ENCODE results near the gene CELSR1.

CELSR1 gene

DNA sequence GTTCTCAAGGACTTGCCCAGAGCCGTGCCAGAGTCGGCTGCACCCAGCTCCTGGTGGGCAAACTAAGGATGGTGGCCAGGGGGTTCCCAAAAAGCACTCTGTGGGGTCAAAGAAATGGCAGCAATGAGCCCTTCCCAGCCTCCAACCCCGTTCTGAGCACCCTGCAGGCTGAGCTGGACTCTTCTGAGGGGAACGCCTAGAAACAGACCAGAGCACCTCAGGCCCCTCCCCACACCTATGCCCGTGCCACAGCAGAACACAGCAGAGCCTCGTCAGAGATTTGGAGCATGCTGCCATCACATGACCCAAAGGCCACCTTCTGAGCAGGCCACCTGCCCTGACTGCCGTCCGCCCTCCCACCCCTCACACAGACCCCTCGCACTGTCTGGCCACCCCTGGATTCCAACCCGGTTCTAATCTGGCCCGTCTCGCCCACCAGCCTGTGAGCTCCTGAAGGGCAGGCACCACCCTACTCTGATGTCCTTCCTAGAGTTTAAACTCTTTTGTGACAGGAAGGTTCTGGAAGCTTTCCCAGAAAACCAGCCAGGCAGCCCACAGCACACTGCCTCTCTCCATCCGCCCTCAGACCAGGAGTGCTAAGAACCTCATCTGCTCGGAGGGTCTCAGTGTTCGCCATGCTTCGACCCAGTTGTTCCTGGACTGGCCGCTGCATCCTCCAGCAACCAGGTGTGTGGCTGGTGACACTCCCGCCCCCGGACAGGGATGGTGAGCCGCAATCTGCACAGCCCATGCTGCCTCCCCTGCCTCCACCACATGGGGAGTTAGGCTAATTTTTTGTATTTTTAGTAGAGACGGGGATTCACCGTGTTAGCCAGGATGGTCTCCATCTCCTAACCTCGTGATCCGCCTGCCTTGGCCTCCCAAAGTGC lies 97.6 kb downstream of the CELSR1 start:
- no peak for DNase-seq

DNA sequence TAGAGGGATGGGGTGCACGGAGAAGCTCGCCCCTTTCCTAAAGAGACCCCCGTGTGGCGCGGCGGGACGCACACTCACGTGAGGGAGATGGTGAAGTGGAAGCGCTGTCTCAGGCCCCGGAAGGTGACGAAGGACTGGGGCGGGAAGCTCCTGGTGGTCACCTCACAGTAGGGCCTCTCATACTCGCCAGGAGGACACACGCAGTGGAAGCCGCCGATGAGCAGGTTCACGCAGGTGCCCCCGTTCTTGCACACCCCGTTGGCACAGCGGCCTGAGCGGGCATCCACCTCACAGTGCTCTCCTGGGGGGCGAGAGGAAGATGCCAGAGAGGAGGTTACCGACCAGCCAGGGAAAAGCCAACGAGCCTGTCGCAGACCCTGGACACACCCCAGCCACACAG lies 98.3 kb downstream of the CELSR1 start:
- DNase-seq, result no peak

DNA sequence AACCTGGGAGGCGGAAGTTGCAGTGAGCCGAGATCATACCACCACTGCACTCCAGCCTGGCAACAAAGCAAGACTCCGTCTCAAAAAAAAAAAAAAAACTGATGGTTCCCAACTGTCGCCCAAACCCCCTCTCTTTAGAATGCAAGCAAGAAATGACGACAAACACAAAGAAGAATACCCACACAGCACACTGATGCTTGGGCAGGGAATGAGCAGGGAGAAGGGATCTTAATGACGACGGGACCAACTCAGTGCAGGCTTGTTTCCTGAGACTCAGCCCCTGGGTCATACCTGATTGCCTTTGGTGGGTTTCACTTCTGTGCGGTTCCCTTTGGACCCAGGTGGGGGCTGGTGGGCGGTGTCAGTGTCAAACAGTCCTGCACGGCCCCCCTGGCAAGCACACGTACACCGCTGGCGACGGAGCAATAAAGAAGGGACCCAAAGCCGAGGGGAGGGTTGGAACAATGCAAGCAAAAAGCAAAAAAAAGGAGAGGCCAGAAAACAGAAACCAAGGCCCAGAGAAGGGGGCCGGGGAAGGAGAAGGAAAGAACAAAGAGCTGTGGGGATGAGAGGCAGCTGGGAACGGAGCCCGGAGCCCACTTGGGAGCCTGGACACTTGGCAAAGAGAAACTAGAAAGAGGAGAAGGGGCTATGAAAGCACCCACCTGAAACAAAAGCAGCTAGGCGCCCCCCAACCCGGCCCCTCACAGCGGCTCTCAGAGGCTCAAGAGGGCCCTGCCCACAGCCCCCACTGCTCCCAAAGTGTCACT lies 99.6 kb downstream of the CELSR1 start:
- no peak for DNase-seq

DNA sequence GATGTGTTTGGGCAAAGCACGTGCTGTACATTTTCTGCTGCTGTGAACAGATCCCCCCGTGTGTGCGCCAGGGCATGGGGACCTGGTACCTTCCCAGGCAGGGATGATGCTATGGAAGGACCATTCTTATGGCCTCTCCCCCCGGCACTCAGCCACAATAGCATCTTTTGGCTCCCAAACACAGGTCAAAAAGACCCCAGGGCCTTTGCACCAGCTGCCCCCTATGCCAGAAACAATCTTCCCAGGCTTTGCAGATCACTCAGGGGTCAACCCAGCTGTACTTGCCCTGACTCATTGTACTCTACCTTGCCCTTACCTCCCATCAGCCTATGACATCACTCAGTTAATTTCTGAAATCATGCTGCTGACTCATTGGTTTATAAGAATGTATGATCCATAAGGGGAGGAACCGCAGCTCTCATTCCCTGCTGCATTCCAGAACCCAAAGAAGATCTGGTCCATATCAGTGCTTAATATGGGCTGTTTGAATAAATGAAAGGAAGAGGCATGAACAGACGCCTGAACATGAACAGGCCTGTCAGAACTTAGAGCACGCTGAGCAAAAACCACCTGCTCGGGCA lies 100.7 kb downstream of the CELSR1 start:
- no peak for DNase-seq

DNA sequence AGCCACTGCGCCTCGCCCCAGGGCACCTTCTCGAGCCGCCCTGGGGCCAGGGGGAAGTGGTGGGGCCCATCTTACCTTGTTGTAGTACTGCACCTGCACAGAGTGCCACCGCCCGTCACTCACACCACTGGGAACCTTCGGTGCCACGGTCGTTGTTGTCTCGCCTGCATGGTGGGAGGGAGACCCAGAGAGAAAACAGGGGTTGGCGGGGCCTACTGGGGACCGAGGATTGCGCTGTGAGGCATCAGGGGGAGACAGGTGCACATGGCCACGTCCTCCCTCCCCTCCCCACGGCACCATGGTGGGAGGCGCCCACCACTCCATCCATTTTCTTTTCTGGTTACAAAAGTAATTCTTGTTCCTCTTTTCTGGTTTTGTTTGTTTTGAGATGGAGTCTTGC lies 104.1 kb downstream of the CELSR1 start:
- no peak for DNase-seq

DNA sequence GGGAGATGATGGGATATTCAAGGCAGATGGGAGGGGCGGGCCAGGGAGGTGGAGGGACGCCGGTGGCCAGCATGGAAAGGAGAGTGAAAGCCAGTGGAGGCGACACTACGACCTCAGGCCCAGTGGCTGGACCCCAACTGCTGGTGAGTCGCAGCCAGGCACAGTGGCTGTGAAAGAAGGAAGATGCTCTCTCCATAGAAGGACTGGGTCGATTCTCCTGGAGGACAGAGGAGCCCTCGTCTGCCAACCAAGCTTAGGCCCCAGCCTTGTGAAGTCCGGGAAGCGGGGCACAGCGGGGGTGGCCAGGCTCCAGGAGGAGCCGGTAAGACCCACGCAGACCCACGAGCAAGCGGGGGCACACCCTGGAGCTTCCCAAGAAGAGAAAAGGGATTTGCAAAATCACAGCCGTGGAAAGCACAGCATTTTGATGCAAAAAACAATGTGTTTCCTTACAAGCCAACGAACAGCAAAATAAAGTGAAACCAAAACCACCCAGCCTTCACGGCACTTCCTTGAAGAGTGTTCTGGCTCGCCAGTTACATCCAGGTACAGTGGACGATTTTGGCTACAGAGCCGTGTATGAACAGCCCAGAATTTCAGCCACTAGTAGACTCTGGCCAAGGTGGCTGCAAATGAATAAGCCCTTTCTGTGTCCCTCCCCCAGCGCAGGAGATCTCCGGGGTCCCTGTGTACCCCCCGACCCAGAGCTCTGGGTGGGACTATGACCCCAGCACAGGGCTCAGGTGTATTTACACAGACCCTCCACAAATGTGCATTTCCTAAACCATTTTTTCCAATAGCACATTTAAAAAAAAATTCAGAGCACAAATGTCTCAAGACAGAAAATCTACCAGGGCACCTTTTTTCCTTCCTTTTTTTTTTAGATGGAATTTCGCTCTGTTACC lies 105.0 kb downstream of the CELSR1 start:
- no peak for DNase-seq

DNA sequence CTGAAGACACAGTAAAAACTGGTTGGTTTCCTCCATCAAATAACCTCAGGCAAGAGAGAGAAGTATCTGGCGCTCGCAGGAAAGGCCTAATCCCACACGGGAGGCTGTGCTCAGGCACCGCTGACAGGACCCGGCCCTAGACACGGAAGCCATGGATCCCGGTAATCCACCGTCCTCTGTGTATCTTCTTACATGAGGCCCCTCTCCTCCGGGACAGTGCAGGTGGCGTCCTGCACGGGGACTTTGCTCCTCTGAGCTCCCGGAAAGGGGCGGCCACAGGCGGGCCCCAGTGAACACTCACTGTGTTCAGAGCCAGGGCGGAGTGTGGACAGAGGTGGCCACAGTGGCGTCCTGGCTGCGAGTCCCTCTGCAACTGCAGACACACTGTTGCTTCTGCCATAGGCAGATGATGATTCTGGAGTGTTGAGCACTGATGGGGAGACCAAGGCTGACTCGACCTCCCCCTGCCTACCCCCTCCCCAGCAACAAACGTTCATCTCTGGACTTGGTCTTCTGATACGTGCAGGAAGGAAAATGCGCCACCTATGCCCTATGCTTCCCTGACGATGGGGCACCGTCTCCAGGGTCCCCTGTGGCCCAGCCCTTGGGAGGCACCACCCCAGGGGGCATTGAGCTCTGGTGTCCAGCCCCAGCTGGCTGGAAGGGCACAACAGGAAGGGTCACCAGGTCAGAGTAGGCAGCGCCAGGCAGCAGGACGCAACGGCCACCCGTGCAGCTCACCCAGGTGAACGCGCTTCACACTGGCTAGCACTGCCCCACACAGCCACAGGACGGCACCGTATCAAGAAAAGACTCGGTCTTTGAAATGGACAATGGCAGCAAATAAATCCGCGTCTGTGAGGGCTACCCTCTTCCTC lies 106.2 kb downstream of the CELSR1 start:
- DNase-seq, result no peak

DNA sequence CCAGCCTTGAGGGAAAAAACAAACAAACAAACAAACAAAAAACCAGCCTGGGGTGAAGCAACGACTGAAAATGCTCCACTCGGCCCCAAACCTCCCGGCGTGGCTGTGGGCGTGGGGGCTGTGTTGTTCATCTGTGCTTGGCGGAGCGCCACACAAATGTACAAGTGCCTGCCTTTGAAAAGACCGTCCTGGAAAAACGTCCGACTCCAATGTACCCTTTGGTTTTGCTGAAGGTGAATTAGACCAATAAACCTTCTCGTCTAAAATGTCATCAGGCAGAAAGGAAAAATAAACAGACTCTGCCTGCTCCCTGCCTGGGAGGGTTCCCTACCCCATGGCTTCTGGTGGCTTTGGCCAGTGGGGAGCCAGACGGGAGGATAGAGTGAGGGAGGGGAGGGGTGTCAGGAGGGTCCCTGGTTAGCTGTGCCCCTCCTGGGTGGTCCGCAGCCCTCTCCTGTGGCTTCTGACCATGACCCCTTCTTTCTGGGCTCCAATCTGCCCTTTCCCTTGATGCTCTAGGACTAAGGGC lies 108.0 kb downstream of the CELSR1 start:
- no peak for DNase-seq

DNA sequence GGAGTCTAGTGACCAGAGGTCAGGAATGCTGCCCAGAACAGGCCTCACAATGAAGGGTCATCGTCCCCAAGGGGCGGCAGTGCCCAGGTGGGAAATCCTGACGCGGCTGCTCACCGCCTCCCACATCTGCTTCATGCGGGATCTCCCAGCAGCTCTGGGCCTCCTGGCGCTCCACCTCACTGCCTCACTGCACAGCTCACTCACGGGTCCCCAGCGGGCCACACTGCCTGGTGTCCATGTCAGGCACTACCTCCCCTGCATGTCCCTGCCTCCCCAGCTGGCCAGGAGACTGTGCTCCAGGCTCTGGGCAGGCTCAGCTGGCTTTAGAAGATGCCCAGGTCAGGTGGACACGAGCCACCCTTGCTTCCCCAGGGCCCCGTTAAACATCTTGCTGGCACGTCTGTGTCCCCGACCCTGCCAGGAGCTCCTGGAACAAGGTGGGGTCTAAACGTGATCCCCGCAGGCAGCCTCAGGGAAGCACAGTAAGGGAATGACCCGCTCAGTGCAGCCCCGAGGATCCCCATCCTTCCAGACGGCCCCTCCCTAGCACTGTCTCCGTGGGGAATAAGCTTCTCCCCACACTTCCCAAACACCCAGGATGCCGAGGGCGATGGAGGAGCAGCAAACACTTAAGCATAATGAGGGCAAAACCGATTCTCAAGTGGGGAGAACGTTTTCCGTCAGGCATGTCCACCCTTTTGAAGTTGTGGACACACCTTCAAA lies 108.7 kb downstream of the CELSR1 start:
- no peak for DNase-seq

DNA sequence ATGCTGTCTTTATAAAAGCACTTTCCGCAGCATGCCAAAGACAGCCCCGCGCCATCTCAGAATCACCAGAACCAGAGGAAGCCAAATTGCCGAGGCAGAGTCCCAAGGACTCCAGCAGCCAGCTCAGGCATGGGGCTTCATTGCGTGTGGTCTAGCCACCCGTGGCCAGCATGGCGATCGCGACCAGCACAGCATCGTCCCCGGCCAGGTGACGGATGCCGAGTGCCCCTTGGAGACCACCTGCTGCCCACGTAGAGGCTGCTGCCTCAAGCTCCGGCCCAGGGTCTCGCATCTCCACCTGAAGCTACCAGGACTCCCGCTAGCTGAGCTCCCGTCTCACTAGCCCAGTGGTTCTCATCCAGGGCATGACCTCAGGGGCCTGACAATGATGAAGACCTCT lies 109.2 kb downstream of the CELSR1 start:
- DNase-seq, result no peak

DNA sequence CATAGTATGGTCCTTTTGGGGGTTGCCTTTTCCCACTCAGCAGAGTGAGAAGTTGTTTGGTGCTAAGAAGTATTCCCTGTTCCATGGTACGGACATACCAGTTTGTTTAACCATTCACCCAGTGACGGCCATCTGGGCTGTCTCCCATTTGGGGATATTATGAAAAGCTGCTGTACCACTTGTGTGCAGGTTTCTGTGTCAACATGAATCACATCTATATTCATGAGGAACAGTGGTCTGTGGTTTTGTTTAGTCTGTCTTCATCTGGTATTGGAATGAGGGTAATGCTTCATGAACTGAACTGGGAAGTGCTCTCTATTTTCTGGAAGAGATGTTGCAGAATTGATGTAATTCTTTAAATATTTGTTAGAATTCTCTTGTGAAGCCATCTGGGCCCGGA lies 112.4 kb downstream of the CELSR1 start:
- no peak for DNase-seq

DNA sequence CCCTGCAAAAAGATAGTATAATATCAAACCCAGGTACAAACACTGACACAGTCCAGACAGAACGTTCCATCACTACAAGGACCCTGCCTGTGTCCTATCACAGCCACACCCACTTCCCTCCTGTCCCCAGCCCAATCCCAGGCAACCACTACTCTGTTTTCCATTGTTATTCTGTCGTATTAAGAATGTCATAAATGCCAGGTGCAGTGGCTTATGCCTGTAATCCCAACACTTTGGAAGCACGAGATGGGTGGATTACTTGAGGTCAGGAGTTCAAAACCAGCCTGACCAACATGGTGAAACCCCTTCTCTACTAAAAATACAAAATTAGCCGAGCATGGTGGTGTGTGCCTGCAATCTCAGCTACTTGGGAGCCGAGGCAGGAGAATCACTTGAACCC lies 112.9 kb downstream of the CELSR1 start:
- DNase-seq, result no peak

DNA sequence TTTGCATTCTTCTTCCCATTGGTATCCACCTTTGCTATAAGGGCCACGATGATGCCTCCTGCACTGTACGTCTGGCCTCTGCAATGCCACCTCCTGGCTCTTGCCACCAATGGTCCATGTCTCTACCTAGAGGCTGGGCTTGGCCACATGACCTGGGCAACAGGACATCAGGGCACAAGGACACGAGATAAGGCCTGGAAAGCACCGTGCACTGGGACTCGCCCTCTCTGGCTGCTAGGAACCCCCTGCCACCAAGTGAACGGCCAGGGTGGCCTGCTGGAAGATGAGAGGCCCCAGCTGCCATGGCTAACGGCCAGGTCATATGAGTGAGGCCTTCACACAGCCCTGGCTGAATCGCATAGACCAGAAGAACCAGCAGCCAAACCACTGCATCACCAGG lies 114.5 kb downstream of the CELSR1 start:
- DNase-seq, result no peak

DNA sequence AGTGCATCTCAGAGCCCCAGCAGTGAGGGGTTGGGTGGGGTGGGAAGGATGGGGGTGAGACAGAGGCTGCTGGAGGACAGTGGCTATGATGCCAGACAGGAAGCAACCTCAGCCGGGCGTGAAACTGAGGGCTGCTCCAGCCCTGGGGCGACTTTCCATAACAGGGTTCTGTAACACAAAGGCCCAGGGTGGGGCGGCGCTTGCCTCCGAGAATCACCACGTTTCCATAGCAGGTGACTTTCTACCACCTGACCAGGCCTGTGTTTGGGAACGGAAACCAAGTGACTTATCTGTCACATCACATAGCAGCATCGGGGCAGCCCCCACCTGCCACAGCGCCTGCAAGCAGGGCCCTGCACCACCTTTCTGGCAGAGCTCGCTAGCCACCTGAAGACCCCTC lies 116.2 kb downstream of the CELSR1 start:
- DNase-seq, result no peak

DNA sequence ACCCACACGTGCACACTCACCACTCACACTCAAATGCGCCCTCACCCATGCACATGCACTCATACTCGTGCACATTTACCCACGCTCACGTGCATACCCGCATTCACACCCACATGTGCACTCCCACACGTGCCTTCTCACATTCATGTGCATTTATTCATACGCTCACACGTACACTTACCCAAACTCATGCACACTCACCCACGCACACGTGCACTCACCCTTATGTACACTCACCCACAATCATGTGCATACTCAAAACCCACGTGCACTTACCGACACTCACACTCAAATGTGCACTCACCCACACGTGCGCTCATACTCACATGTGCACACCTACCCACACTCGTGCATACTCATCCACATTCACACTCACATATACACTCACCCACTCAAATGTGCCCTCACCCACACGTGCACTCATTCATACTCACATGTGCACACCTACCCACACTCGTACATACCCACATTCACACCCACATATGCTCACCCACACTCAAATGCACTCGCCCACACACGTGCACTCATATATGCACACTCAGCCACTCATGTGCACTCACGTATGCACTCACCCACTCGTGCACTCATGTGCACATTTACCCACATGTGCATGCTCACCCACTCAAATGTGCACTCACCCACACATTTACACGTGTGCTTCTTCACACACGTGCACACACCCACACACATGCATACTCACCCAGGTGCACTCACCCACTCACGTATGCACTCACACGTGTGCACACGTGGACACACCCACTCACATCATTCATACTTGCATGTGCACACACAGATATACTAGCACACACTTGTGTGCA lies 117.5 kb downstream of the CELSR1 start:
- DNase-seq, result no peak

DNA sequence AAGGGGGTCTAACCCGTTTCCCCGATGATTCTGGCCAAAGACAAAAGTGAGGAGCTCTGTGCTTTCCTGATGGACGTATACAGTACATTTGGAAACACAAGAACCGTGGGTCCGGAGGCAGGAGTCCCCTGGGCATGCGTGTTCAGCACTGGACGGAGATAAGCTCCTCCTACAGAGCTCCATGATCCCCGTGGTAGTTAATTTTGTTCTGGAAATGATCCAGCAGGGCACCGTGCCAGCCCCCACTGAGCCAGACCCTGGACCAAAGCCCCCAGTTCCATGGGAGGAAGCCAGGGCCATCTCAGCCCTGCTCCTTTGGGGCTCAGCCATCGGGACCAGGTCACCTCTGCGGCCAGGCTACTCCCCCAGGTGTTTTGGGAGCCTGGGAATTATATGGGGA lies 118.6 kb downstream of the CELSR1 start:
- no peak for DNase-seq

DNA sequence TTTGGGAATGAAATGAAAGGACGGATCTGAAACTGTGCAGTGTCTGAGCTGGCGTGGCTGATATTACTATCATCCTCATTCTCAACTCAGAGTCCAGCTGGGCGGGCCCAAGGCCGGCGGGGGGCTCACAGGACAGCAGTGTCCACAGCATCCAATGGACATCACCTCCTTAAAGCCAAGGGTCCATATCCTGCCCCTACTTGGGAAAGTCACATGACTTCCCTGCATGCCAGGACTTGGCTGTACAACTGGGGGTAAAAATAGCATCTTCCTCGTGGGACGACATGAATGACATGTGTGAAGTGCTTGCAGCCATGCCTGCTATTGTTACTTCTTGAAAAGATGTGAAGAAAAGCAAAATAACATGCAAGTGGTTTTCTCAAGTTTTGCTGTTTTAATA lies 119.7 kb downstream of the CELSR1 start:
- DNase-seq, result no peak

DNA sequence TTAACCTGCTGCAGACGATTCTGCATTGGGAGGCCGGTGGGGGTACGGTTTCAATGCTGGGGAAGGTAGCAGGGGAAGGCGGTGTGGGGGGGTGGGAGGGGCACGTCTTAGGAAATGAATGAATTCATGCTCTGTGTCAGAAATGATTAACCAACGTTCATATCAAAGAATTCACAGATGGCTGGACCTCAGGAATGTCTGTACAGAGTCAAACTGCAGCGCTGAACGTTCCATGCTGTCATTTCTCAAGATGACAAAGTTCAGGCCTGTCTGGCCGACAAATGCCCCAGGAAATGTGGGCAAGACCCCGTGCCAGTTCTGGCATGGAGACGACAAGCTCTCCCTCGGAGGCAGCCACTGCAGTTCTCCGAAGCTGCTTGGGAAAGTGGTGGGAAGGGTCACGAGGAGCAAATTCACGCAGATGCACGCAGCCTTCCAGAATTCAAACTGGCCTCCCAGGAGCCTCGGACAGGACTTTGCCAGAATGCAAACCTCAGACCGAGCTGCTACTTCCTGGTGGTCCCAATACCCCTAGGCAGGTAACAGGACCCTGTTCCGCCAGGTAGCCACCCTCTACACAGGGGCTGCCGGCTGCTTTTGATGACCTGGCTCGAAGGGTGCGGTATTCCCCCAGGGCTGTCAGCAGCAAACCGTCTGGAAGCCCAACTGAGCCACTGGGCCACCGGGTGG lies 120.4 kb downstream of the CELSR1 start:
- DNase-seq, result no peak

DNA sequence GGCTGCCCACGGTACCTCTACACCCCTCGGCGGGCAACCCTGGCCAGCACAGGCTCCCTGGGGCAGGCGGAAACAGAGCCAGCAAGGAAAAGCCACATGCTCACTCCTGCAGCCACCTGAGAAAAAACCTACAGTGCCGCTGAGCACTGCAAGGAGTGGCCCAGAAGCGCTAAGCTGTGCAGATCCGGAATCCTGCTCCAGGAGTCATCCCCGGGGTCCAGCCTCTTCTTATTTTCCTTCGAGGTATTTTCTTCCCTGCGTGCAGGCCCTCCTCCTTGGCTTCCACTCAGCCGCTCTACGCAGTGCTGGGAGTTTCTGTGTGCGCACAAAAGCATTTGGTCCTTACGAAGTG lies 120.9 kb downstream of the CELSR1 start:
- DNase-seq, result no peak

Measured in effector CD4-positive, alpha-beta T cell (primary cell).